Measurements from ENCODE around the gene FHOD3.
A peak's percentile ranks its signal among the peaks of the same experiment; 100 is the strongest.

Gene FHOD3

GRCh38 chr18:36819621-36820020, 522.1 kb downstream of the FHOD3 start:
- H2BK15ac ChIP-seq (replicated peaks; ENCODE audit: low read depth) = no peak overlapping the region
- H2BK120ac ChIP-seq (ENCODE audit: low read depth, low read length) = no peak overlapping the region
- H2BK5ac ChIP-seq (ENCODE audit: low read length) = no peak overlapping the region
- no peak overlapping the region for H3K4me3 ChIP-seq (ENCODE audit: low read length)
- H3K56ac ChIP-seq (ENCODE audit: low read length) = no peak overlapping the region
- H3K36me3 ChIP-seq (ENCODE audit: control insufficient read depth, insufficient read depth, low read length) = no peaks in the 10 kb centered on the region
- no peaks in the 10 kb centered on the region for H3K79me1 ChIP-seq (ENCODE audit: low read length)
- peaks cover 3% of the 10 kb centered on the region for H3K4me1 ChIP-seq (ENCODE audit: control insufficient read depth, low read depth, low read length)
- H3K23ac ChIP-seq (ENCODE audit: low read length) = no peak overlapping the region
- no peak overlapping the region for H4K8ac ChIP-seq (ENCODE audit: low read depth, low read length)
- H3K79me2 ChIP-seq (ENCODE audit: control insufficient read depth, insufficient read depth, low read length) = no peaks in the 10 kb centered on the region
- H3K4me2 ChIP-seq (ENCODE audit: low read length) = no peak overlapping the region
- no peak overlapping the region for H3K4ac ChIP-seq (ENCODE audit: low read depth, low read length)
- no peak overlapping the region for H4K5ac ChIP-seq (ENCODE audit: low read length)
- no peaks in the 10 kb centered on the region for H3K27me3 ChIP-seq (ENCODE audit: insufficient read depth, low read length, poor library complexity)
- no peak overlapping the region for H3K18ac ChIP-seq (ENCODE audit: low read length)
- H3K27ac ChIP-seq (ENCODE audit: low read depth, low read length) = no peak overlapping the region
- DNase-seq = no peak
- H2AK5ac ChIP-seq (ENCODE audit: low read length) = no peak overlapping the region
- no peak overlapping the region for H3K9ac ChIP-seq (ENCODE audit: low read length)

- Histone ChIP-seq H3K79me1 (ENCODE audit: low read length) (no peaks in the 10 kb centered on the region), H3K27me3 (ENCODE audit: insufficient read depth, low read length, poor library complexity) (no peaks in the 10 kb centered on the region), H3K79me2 (ENCODE audit: control insufficient read depth, insufficient read depth, low read length) (no peaks in the 10 kb centered on the region), H3K23ac (ENCODE audit: low read length) (no peak overlapping the region), H3K36me3 (ENCODE audit: control insufficient read depth, insufficient read depth, low read length) (no peaks in the 10 kb centered on the region), H4K8ac (ENCODE audit: low read depth, low read length) (no peak overlapping the region), H3K4me3 (ENCODE audit: low read length) (no peak overlapping the region), H3K4me1 (ENCODE audit: control insufficient read depth, low read depth, low read length) (peaks cover 3% of the 10 kb centered on the region), H3K9ac (ENCODE audit: low read length) (no peak overlapping the region), H2AK5ac (ENCODE audit: low read length) (no peak overlapping the region), H3K18ac (ENCODE audit: low read length) (peak overlapping the region; percentile 51), H2BK5ac (ENCODE audit: low read length) (no peak overlapping the region), H4K5ac (ENCODE audit: low read length) (no peak overlapping the region), H3K4ac (ENCODE audit: low read depth, low read length) (no peak overlapping the region), H2BK15ac (replicated peaks; ENCODE audit: low read depth) (no peak overlapping the region), H3K4me2 (ENCODE audit: low read length) (no peak overlapping the region), H3K27ac (ENCODE audit: low read depth, low read length) (peak overlapping the region; percentile 70), H2BK120ac (ENCODE audit: low read depth, low read length) (no peak overlapping the region), H3K56ac (ENCODE audit: low read length) (no peak overlapping the region)
- DNase-seq = peak; percentile 88
- no CpG with 5 or more reads among the region's 4 CpGs for WGBS (ENCODE audit: extremely low coverage, insufficient coverage, low lambda C conversion rate)
These were observed 524.2 kb downstream of the FHOD3 start for GRCh38 chr18:36821681-36822080.

GRCh38 chr18:36825526-36825925, 528.0 kb downstream of the FHOD3 start:
- H3K27me3 ChIP-seq (ENCODE audit: insufficient read depth, low read length, poor library complexity) = no peaks in the 10 kb centered on the region
- H3K56ac ChIP-seq (ENCODE audit: low read length) = no peak overlapping the region
- H3K23ac ChIP-seq (ENCODE audit: low read length) = no peak overlapping the region
- H3K4me2 ChIP-seq (ENCODE audit: low read length) = no peak overlapping the region
- H4K5ac ChIP-seq (ENCODE audit: low read length) = no peak overlapping the region
- H3K27ac ChIP-seq (ENCODE audit: low read depth, low read length) = no peak overlapping the region
- H3K79me2 ChIP-seq (ENCODE audit: control insufficient read depth, insufficient read depth, low read length) = peaks cover 2% of the 10 kb centered on the region
- no peaks in the 10 kb centered on the region for H3K36me3 ChIP-seq (ENCODE audit: control insufficient read depth, insufficient read depth, low read length)
- no peak overlapping the region for H4K8ac ChIP-seq (ENCODE audit: low read depth, low read length)
- no peak overlapping the region for H2BK120ac ChIP-seq (ENCODE audit: low read depth, low read length)
- H2BK15ac ChIP-seq (replicated peaks; ENCODE audit: low read depth) = no peak overlapping the region
- no peak overlapping the region for H3K18ac ChIP-seq (ENCODE audit: low read length)
- no peak for DNase-seq
- H3K4me3 ChIP-seq (ENCODE audit: low read length) = no peak overlapping the region
- no peak overlapping the region for H3K9ac ChIP-seq (ENCODE audit: low read length)
- no peak overlapping the region for H3K4ac ChIP-seq (ENCODE audit: low read depth, low read length)
- H3K79me1 ChIP-seq (ENCODE audit: low read length) = peaks cover 3% of the 10 kb centered on the region
- peaks cover 7% of the 10 kb centered on the region for H3K4me1 ChIP-seq (ENCODE audit: control insufficient read depth, low read depth, low read length)
- H2AK5ac ChIP-seq (ENCODE audit: low read length) = no peak overlapping the region
- no peak overlapping the region for H2BK5ac ChIP-seq (ENCODE audit: low read length)

- Histone ChIP-seq H3K4ac (ENCODE audit: low read depth, low read length) (no peak overlapping the region), H2AK5ac (ENCODE audit: low read length) (no peak overlapping the region), H3K4me1 (ENCODE audit: control insufficient read depth, low read depth, low read length) (peaks cover 7% of the 10 kb centered on the region), H4K5ac (ENCODE audit: low read length) (no peak overlapping the region), H3K36me3 (ENCODE audit: control insufficient read depth, insufficient read depth, low read length) (no peaks in the 10 kb centered on the region), H3K9ac (ENCODE audit: low read length) (no peak overlapping the region), H3K27ac (ENCODE audit: low read depth, low read length) (no peak overlapping the region), H2BK120ac (ENCODE audit: low read depth, low read length) (no peak overlapping the region), H3K4me2 (ENCODE audit: low read length) (no peak overlapping the region), H2BK5ac (ENCODE audit: low read length) (no peak overlapping the region), H3K79me1 (ENCODE audit: low read length) (peaks cover 3% of the 10 kb centered on the region), H3K18ac (ENCODE audit: low read length) (no peak overlapping the region), H3K27me3 (ENCODE audit: insufficient read depth, low read length, poor library complexity) (no peaks in the 10 kb centered on the region), H3K79me2 (ENCODE audit: control insufficient read depth, insufficient read depth, low read length) (peaks cover 2% of the 10 kb centered on the region), H3K56ac (ENCODE audit: low read length) (no peak overlapping the region), H3K23ac (ENCODE audit: low read length) (no peak overlapping the region), H2BK15ac (replicated peaks; ENCODE audit: low read depth) (no peak overlapping the region), H4K8ac (ENCODE audit: low read depth, low read length) (no peak overlapping the region), H3K4me3 (ENCODE audit: low read length) (no peak overlapping the region)
- no peak for DNase-seq
- no CpG with 5 or more reads among the region's 3 CpGs for WGBS (ENCODE audit: extremely low coverage, insufficient coverage, low lambda C conversion rate)
These were observed 529.0 kb downstream of the FHOD3 start for GRCh38 chr18:36826556-36826955.

DNA sequence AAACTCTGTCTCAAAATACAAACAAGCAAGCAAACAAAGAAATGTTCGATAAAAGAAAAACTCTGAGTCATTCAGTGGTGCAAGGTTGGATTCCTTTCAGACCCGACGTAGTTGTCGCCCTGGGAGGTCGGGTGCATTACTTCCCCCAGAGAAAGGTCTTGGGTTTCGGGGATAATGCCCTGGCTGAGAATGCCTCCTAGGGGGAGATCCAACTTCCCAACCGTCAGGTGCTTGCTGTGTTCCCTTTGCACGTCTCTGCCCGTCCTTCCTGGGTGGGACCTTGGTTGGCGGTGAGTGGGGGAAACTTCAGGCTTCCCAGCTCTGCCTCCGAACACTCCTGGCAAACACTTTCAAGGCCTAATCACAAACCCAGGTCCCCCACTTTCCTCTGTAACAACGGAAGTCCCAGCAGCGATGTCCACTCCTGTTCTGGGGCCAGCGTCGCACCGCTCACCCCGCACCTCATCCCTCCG, 530.7 kb downstream of the FHOD3 start:
- peak overlapping the region; percentile 100 for H3K56ac ChIP-seq (ENCODE audit: low read length)
- no CpG with 5 or more reads among the region's 18 CpGs for WGBS (ENCODE audit: extremely low coverage, insufficient coverage, low lambda C conversion rate)
- H3K18ac ChIP-seq (ENCODE audit: low read length) = no peak overlapping the region
- H2AK5ac ChIP-seq (ENCODE audit: low read length) = no peak overlapping the region
- H3K4me1 ChIP-seq (ENCODE audit: control insufficient read depth, low read depth, low read length) = peaks cover 4% of the 10 kb centered on the region
- H3K4me3 ChIP-seq (ENCODE audit: low read length) = peak overlapping the region; percentile 97
- no peaks in the 10 kb centered on the region for H3K36me3 ChIP-seq (ENCODE audit: control insufficient read depth, insufficient read depth, low read length)
- H3K4ac ChIP-seq (ENCODE audit: low read depth, low read length) = no peak overlapping the region
- peak overlapping the region; percentile 63 for H3K27ac ChIP-seq (ENCODE audit: low read depth, low read length)
- peak overlapping the region; percentile 92 for H3K23ac ChIP-seq (ENCODE audit: low read length)
- H2BK5ac ChIP-seq (ENCODE audit: low read length) = peak overlapping the region; percentile 86
- peak; percentile 64 for DNase-seq
- H3K9ac ChIP-seq (ENCODE audit: low read length) = peak overlapping the region; percentile 98
- no peak overlapping the region for H2BK15ac ChIP-seq (replicated peaks; ENCODE audit: low read depth)
- no peak overlapping the region for H4K5ac ChIP-seq (ENCODE audit: low read length)
- peaks cover 2% of the 10 kb centered on the region for H3K79me2 ChIP-seq (ENCODE audit: control insufficient read depth, insufficient read depth, low read length)
- H3K4me2 ChIP-seq (ENCODE audit: low read length) = peak overlapping the region; percentile 43
- peaks cover 3% of the 10 kb centered on the region for H3K79me1 ChIP-seq (ENCODE audit: low read length)
- H2BK120ac ChIP-seq (ENCODE audit: low read depth, low read length) = no peak overlapping the region
- no peaks in the 10 kb centered on the region for H3K27me3 ChIP-seq (ENCODE audit: insufficient read depth, low read length, poor library complexity)
- H4K8ac ChIP-seq (ENCODE audit: low read depth, low read length) = no peak overlapping the region

GRCh38 chr18:36828630-36829361, 531.3 kb downstream of the FHOD3 start, which contains the start of the genes KIAA1328 and TPGS2:
Gene KIAA1328 (plus strand): TSS chr18:36829127. CDS start chr18:36829139, 12 bp downstream.
Gene TPGS2 (minus strand): TSS chr18:36829002. CDS start chr18:36828767, 235 bp downstream.
- H3K79me2 ChIP-seq (ENCODE audit: control insufficient read depth, insufficient read depth, low read length) = peaks cover 2% of the 10 kb centered on the region
- no peaks in the 10 kb centered on the region for H3K27me3 ChIP-seq (ENCODE audit: insufficient read depth, low read length, poor library complexity)
- H3K9ac ChIP-seq (ENCODE audit: low read length) = peak within 1 kb of the TSS; percentile 98
- H3K4me1 ChIP-seq (ENCODE audit: control insufficient read depth, low read depth, low read length) = peaks cover 4% of the 10 kb centered on the region
- H2AK5ac ChIP-seq (ENCODE audit: low read length) = no peak within 1 kb of the TSS
- DNase-seq = peak; percentile 93
- H3K79me1 ChIP-seq (ENCODE audit: low read length) = peaks cover 3% of the 10 kb centered on the region
- no peak within 1 kb of the TSS for H3K18ac ChIP-seq (ENCODE audit: low read length)
- H3K36me3 ChIP-seq (ENCODE audit: control insufficient read depth, insufficient read depth, low read length) = no peaks in the 10 kb centered on the region
- peak within 1 kb of the TSS; percentile 63 for H3K27ac ChIP-seq (ENCODE audit: low read depth, low read length)
- peak within 1 kb of the TSS; percentile 92 for H3K23ac ChIP-seq (ENCODE audit: low read length)
- peak within 1 kb of the TSS; percentile 100 for H3K56ac ChIP-seq (ENCODE audit: low read length)
- H2BK120ac ChIP-seq (ENCODE audit: low read depth, low read length) = no peak within 1 kb of the TSS
- H2BK5ac ChIP-seq (ENCODE audit: low read length) = peak within 1 kb of the TSS; percentile 86
- peak within 1 kb of the TSS; percentile 97 for H3K4me3 ChIP-seq (ENCODE audit: low read length)
- no CpG with 5 or more reads among the region's 83 CpGs for WGBS (ENCODE audit: extremely low coverage, insufficient coverage, low lambda C conversion rate)
- peak within 1 kb of the TSS; percentile 43 for H3K4me2 ChIP-seq (ENCODE audit: low read length)
- peak within 1 kb of the TSS; percentile 33 for H4K5ac ChIP-seq (ENCODE audit: low read length)
- no peak within 1 kb of the TSS for H3K4ac ChIP-seq (ENCODE audit: low read depth, low read length)
- no peak within 1 kb of the TSS for H2BK15ac ChIP-seq (replicated peaks; ENCODE audit: low read depth)
- H4K8ac ChIP-seq (ENCODE audit: low read depth, low read length) = no peak within 1 kb of the TSS
